Thoracic aorta (tissue), 2 donors: Measurements from ENCODE around the gene KRTAP10-4. TPM values are rescaled to one million over a fixed set of nuclear protein-coding genes. Genes with fewer than 3 reads are reported as not detected.

ENCODE experiments used
- ATAC-seq: fragments of 150-250 bp; one replicate; pipeline ENCODE4 v1.8.0; 2017; ENCODE audit warnings: low read depth; ENCODE audit not compliant: insufficient number of reproducible peaks, low FRiP score
- DNase-seq: peaks from one replicate; pipeline ENCODE4 v3.0.0-alpha.2; 2020; ENCODE audit warnings: low spot score
- H3K27ac ChIP-seq, 2 donors: fragments of 200-600 bp; sonication (generic); 1 replicate in 1 of 2; 2 replicates in 1 of 2; pipeline ENCODE4 v1.5.1; 2016; ENCODE audit warnings: mild to moderate bottlenecking in 2 of 2, moderate library complexity in 2 of 2
- H3K27me3 ChIP-seq: fragments of 200-600 bp; sonication (generic); replicated peaks from 2 replicates; pipeline ENCODE4 v1.6.0; 2016; ENCODE audit warnings: mild to moderate bottlenecking; ENCODE audit not compliant: insufficient read depth
- H3K36me3 ChIP-seq: fragments of 200-600 bp; sonication (generic); one replicate; pipeline ENCODE4 v1.5.1; 2016
- H3K4me1 ChIP-seq, 2 donors: fragments of 200-600 bp; sonication (generic); 1 replicate in 1 of 2; 2 replicates in 1 of 2; pipeline versions ENCODE4 v1.5.1 to v1.6.0; 2016; ENCODE audit warnings: low read depth in 2 of 2, mild to moderate bottlenecking in 1 of 2; ENCODE audit not compliant: control insufficient read depth in 1 of 2
- H3K4me3 ChIP-seq: fragments of 200-600 bp; sonication (generic); 2 replicates; pipeline ENCODE4 v1.5.1; 2016; ENCODE audit warnings: mild to moderate bottlenecking
- H3K9me3 ChIP-seq: fragments of 200-600 bp; sonication (generic); 2 replicates; pipeline ENCODE4 v1.5.1; 2016
- CTCF ChIP-seq: fragments of 200-600 bp; sonication (generic); IDR thresholded peaks from one replicate; pipeline ENCODE4 v1.5.1; 2019; ENCODE audit warnings: antibody characterized with exemption
- total RNA-seq, 2 donors: library from RNA; depleted of rRNA; stranded (reverse); fragments of >200 nt; gene quantifications; one replicate each; pipeline versions ENCODE4 v1.1.0 to v1.2.3, GENCODE V29; 2016

Gene KRTAP10-4
- total RNA-seq, 2 donors from 2014 or later: not detected

GRCh38 chr21:44550807-44551206 is 22.7 kb upstream of the KRTAP10-4 start:
- no peaks in the 10 kb centered on the region for H3K36me3 ChIP-seq
- H3K4me1 ChIP-seq: no peaks in the 10 kb centered on the region
- no peak overlapping the region for H3K4me3 ChIP-seq
- ATAC-seq (no peak), DNase-seq (no peak)
- H3K27me3 ChIP-seq: no peaks in the 10 kb centered on the region
- H3K27ac ChIP-seq: no peak overlapping the region
- no peak for TF ChIP-seq CTCF
- H3K9me3 ChIP-seq: no peaks in the 10 kb centered on the region

GRCh38 chr21:44551340-44551961 is 22.1 kb upstream of the KRTAP10-4 start, which contains the start of gene KRTAP10-2:
Gene KRTAP10-2 (minus strand): TSS chr21:44551505. CDS start chr21:44551458, 47 bp downstream.
- H3K4me3 ChIP-seq: no peak within 1 kb of the TSS
- DNase-seq (no peak), ATAC-seq (no peak)
- no peaks in the 10 kb centered on the region for H3K9me3 ChIP-seq
- no peak for TF ChIP-seq CTCF
- H3K36me3 ChIP-seq: no peaks in the 10 kb centered on the region
- H3K4me1 ChIP-seq: no peaks in the 10 kb centered on the region
- H3K27me3 ChIP-seq: no peaks in the 10 kb centered on the region
- no peak within 1 kb of the TSS for H3K27ac ChIP-seq

GRCh38 chr21:44552136-44552535 is 21.4 kb upstream of the KRTAP10-4 start:
- Histone ChIP-seq H3K27ac (no peak overlapping the region), H3K9me3 (no peaks in the 10 kb centered on the region), H3K4me1 (no peaks in the 10 kb centered on the region), H3K4me3 (no peak overlapping the region), H3K36me3 (no peaks in the 10 kb centered on the region), H3K27me3 (no peaks in the 10 kb centered on the region)
- ATAC-seq: no peak
- no peak for TF ChIP-seq CTCF
- no peak for DNase-seq

GRCh38 chr21:44552681-44553080 is 20.8 kb upstream of the KRTAP10-4 start:
- no peak for DNase-seq
- no peaks in the 10 kb centered on the region for H3K27me3 ChIP-seq
- no peak for ATAC-seq

More at GRCh38 chr21:44552681-44553080, 20.8 kb upstream of the KRTAP10-4 start:
- no peak for TF ChIP-seq CTCF
- Histone ChIP-seq H3K9me3 (no peaks in the 10 kb centered on the region), H3K4me1 (no peaks in the 10 kb centered on the region), H3K36me3 (no peaks in the 10 kb centered on the region), H3K4me3 (no peak overlapping the region), H3K27ac (no peak overlapping the region)
